Measurements from ENCODE around the gene CDC42SE2. TPM values are rescaled to one million over a fixed set of nuclear protein-coding genes. Genes with fewer than 3 reads are reported as not detected.
A peak's percentile ranks its signal among the peaks of the same experiment; 100 is the strongest.
"Not testable (repeated sequence)": the region's sequence is repeated elsewhere in the genome, so short reads cannot be mapped to it uniquely, and the experiment has no call there.

Gene CDC42SE2
- total RNA-seq, 2 experiments from 2014 or later, result 145 TPM

DNA sequence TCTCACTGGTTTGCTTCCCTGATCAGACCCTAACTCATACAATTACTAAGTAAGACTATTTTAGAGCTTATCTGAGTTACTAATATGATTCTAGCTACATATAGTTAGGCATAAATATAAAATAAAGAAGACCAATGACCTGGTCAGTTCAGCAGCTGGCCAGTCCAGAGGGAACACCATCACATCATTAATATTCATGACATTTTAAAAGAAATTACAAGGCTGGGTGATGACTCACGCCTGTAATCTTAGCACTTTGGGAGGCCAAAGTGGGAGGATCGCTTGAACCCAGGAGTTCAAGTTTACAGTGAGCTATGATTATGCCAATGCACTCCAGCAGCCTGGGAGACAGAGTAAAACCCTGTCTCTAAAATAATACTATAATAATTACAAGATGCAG lies 37.0 kb upstream of the CDC42SE2 start:
- H3K27ac Mint-ChIP-seq, result no peak overlapping the region
- no peak overlapping the region for H3K4me3 Mint-ChIP-seq
- H3K9me3 Mint-ChIP-seq, result no peaks in the 10 kb centered on the region
- DNase-seq, result no peak
- ChIA-PET POLR2A (no interaction called here), CTCF (interaction anchor here (0.6 to 2.0 kb wide), 4 partner anchors 11 to 148 kb away, joined by 3 to 6 read pairs (median 4); no protein-coding TSS in a partner anchor)
- no peaks in the 10 kb centered on the region for H3K27me3 Mint-ChIP-seq
- H3K36me3 Mint-ChIP-seq (ENCODE audit: low read depth), result peaks cover 1% of the 10 kb centered on the region
- peaks cover 2% of the 10 kb centered on the region for H3K4me1 Mint-ChIP-seq

- Mint-ChIP-seq H3K4me3 (no peak overlapping the region), H3K36me3 (ENCODE audit: low read depth) (no peaks in the 10 kb centered on the region), H3K27ac (no peak overlapping the region), H3K27me3 (no peaks in the 10 kb centered on the region), H3K4me1 (peaks cover 2% of the 10 kb centered on the region), H3K9me3 (no peaks in the 10 kb centered on the region)
- ChIA-PET POLR2A (no interaction called here), CTCF (interaction anchor here (0.6 to 2.7 kb wide), 5 partner anchors 8 to 22 kb away, joined by 3 to 7 read pairs (median 3); no protein-coding TSS in a partner anchor)
- DNase-seq, result no peak
Measured at GRCh38 chr5:131228646-131229045, 35.2 kb upstream of the CDC42SE2 start.

DNA sequence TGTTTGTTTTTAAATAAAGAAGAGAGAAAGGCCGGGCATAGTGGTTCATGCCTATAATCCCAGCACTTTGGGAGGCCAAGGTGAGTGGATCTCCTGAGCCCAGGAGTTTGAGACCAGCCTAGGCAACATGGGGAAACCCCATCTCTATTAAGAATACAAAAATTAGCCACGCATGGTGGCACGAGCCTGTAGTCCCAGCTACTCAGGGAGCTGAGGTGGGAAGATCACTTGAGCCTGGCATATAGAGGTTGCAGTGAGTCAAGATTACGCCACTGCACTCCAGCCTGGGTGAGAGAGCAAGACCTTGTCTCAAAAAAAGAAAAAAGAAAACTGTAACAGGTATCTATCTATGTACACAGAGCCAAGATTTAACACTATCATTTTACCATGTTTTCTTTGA lies 34.2 kb upstream of the CDC42SE2 start:
- no peaks in the 10 kb centered on the region for H3K9me3 Mint-ChIP-seq
- H3K27me3 Mint-ChIP-seq, result no peaks in the 10 kb centered on the region
- H3K36me3 Mint-ChIP-seq (ENCODE audit: low read depth), result no peaks in the 10 kb centered on the region
- no peak overlapping the region for H3K4me3 Mint-ChIP-seq
- DNase-seq, result no peak
- ChIA-PET CTCF (interaction anchor here (1.6 to 2.7 kb wide), 2 partner anchors 10 to 23 kb away, joined by 3 to 7 read pairs; no protein-coding TSS in a partner anchor), POLR2A (no interaction called here)
- no peak overlapping the region for H3K27ac Mint-ChIP-seq
- H3K4me1 Mint-ChIP-seq, result peaks cover 2% of the 10 kb centered on the region

GRCh38 chr5:131230406-131230805 lies 33.4 kb upstream of the CDC42SE2 start:
- H3K36me3 Mint-ChIP-seq (ENCODE audit: low read depth), result no peaks in the 10 kb centered on the region
- no peak overlapping the region for H3K27ac Mint-ChIP-seq
- H3K9me3 Mint-ChIP-seq, result no peaks in the 10 kb centered on the region
- ChIA-PET CTCF (interaction anchor here (2.7 kb wide), 1 partner anchor 10 kb away, joined by 7 read pairs; no protein-coding TSS in a partner anchor), POLR2A (no interaction called here)
- H3K27me3 Mint-ChIP-seq, result no peaks in the 10 kb centered on the region
- DNase-seq, result no peak
- H3K4me1 Mint-ChIP-seq, result peaks cover 2% of the 10 kb centered on the region
- no peak overlapping the region for H3K4me3 Mint-ChIP-seq

DNA sequence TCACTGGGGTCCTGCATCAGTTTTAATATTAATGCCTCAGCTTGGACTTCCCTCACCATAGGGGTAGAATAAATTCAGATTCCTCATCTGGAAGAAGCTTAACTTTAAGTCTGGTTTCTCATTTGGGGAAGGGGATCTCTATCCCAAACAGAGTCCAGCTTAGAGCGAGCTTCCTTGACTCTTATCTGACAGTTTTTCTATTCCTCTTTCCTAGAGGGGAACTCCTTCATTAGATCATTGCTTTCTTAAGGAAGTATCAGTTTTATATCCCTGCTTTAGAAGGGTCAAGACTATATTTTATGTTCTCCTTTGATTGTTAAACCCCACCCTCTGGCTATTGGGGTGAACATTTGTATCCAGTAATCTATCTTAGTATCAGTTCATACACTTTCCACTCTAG lies 24.2 kb upstream of the CDC42SE2 start:
- Mint-ChIP-seq H3K27me3 (no peaks in the 10 kb centered on the region), H3K27ac (no peak overlapping the region), H3K4me1 (peaks cover 2% of the 10 kb centered on the region), H3K9me3 (peaks cover 3% of the 10 kb centered on the region), H3K4me3 (no peak overlapping the region), H3K36me3 (ENCODE audit: low read depth) (peaks cover 7% of the 10 kb centered on the region)
- POLR2A ChIA-PET, result no interaction called here
- CTCF ChIA-PET, result interaction anchor here (1.3 to 6.6 kb wide), 5 partner anchors 11 to 25 kb away, joined by 3 to 34 read pairs (median 5); no protein-coding TSS in a partner anchor
- no peak for DNase-seq

- DNase-seq, result no peak
- H3K27ac Mint-ChIP-seq, result no peak overlapping the region
- CTCF ChIA-PET, result no interaction called here
- POLR2A ChIA-PET, result no interaction called here
- peaks cover 2% of the 10 kb centered on the region for H3K4me1 Mint-ChIP-seq
- H3K9me3 Mint-ChIP-seq, result peaks cover 13% of the 10 kb centered on the region
- H3K36me3 Mint-ChIP-seq (ENCODE audit: low read depth), result peaks cover 19% of the 10 kb centered on the region
- no peak overlapping the region for H3K4me3 Mint-ChIP-seq
- H3K27me3 Mint-ChIP-seq, result no peaks in the 10 kb centered on the region
Measured at GRCh38 chr5:131242728-131243255, 21.1 kb upstream of the CDC42SE2 start.

DNA sequence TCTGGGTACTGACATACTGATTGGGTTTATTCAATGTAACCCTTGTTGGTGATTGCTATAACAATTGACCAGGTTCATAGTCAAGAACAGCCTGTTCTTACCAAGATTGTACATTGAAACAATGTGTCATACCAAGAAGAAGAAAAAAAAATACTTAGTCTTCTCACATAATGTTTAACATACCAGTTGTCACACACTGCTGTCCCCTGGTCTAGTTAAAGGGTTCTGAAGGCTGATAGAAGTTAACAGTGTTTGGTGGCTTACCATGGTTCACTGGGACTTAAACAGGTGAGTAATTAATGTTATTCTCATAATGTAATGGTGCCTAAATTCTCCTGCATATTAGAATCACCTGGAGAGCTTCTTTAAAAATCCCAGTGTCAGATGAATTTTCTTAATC lies 18.5 kb upstream of the CDC42SE2 start:
- POLR2A ChIA-PET, result no interaction called here
- Mint-ChIP-seq H3K4me1 (peaks cover 16% of the 10 kb centered on the region), H3K27ac (no peak overlapping the region), H3K36me3 (ENCODE audit: low read depth) (peaks cover 23% of the 10 kb centered on the region), H3K4me3 (no peak overlapping the region), H3K27me3 (no peaks in the 10 kb centered on the region), H3K9me3 (peaks cover 17% of the 10 kb centered on the region)
- CTCF ChIA-PET, result interaction anchor here (1.5 kb wide), 1 partner anchor 36 kb away, joined by 3 read pairs; no protein-coding TSS in a partner anchor
- DNase-seq, result no peak

GRCh38 chr5:131245948-131246347 lies 17.9 kb upstream of the CDC42SE2 start:
- POLR2A ChIA-PET, result no interaction called here
- Mint-ChIP-seq H3K36me3 (ENCODE audit: low read depth) (peaks cover 23% of the 10 kb centered on the region), H3K4me3 (no peak overlapping the region), H3K4me1 (peaks cover 21% of the 10 kb centered on the region), H3K9me3 (peaks cover 17% of the 10 kb centered on the region), H3K27me3 (no peaks in the 10 kb centered on the region), H3K27ac (no peak overlapping the region)
- no peak for DNase-seq
- CTCF ChIA-PET, result interaction anchor here (1.4 to 1.5 kb wide), 2 partner anchors 9 to 35 kb away, joined by 3 read pairs; no protein-coding TSS in a partner anchor

DNA sequence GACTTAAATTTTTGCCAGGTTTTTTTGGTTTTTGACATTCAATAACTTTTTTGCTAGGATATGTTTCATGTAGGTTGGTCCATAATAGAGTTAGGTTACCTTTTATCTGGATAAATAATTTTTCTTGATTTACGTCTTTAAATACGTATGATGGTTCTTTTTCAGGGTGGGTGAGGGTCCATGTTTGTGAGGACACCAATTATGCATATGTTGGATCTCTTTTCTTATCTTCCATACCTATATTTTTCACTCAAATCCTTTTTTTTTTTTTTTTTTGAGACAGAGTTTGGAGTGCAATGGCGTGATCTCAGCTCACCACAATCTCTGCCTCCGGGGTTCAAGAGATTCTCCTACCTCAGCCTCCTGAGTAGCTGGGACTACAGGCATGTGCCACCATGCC lies 17.3 kb upstream of the CDC42SE2 start:
- ChIA-PET POLR2A (no interaction called here), CTCF (interaction anchor here (1.4 kb wide), 1 partner anchor 8 kb away, joined by 3 read pairs; no protein-coding TSS in a partner anchor)
- Mint-ChIP-seq H3K4me3 (no peak overlapping the region), H3K4me1 (peaks cover 27% of the 10 kb centered on the region), H3K9me3 (peaks cover 17% of the 10 kb centered on the region), H3K27me3 (no peaks in the 10 kb centered on the region), H3K27ac (no peak overlapping the region), H3K36me3 (ENCODE audit: low read depth) (peaks cover 23% of the 10 kb centered on the region)
- DNase-seq, result no peak

DNA sequence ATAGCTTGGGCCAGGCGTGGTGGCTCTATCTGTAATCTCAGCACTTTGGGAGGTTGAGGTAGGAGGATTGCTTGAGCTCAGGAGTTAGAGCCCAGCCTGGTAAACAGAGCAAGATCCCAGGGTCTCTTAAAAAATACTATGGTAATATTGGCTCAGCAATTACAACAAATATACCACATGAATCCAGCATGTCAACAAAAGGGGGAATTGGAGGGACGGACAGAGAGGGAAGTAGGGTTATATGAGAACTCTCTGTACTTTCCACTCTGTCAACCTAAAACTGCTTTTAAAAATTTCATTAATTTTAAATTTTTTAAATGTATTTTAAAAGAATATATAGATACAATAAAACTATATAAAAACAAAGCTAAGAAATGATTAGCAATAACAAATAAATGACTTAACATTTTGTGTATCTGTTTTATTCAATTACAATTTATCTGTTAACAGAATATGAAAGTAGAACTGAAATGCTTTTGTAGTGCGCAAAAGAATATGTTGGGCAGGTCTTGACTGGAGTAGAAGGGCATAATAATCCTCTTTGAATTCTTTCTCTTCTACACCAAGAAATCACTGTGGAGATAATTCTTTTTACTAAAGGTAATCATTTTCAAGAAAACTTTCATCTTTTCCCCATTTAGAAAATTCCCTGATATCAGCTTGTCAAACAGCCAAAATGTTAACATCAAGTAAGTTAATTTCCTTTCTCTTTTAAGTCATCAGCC lies 12.9 kb upstream of the CDC42SE2 start:
- Mint-ChIP-seq H3K4me1 (peaks cover 58% of the 10 kb centered on the region), H3K27ac (peak overlapping the region; percentile 96), H3K4me3 (peak overlapping the region; percentile 46), H3K9me3 (peaks cover 8% of the 10 kb centered on the region), H3K27me3 (no peaks in the 10 kb centered on the region), H3K36me3 (ENCODE audit: low read depth) (peaks cover 15% of the 10 kb centered on the region)
- no peak for DNase-seq
- ChIA-PET CTCF (interaction anchor here (0.8 to 4.7 kb wide), 6 partner anchors 12 to 122 kb away, joined by 3 to 34 read pairs (median 3); no protein-coding TSS in a partner anchor), POLR2A (no interaction called here)

GRCh38 chr5:131252824-131253171 lies 11.1 kb upstream of the CDC42SE2 start:
- Mint-ChIP-seq H3K4me1 (peaks cover 76% of the 10 kb centered on the region), H3K4me3 (peak overlapping the region; percentile 88), H3K36me3 (ENCODE audit: low read depth) (peaks cover 21% of the 10 kb centered on the region), H3K9me3 (peaks cover 5% of the 10 kb centered on the region), H3K27me3 (no peaks in the 10 kb centered on the region), H3K27ac (peak overlapping the region; percentile 96)
- peak; percentile 87 for DNase-seq
- ChIA-PET CTCF (interaction anchor here (0.6 to 4.7 kb wide), 7 partner anchors 9 to 84 kb away, joined by 3 to 34 read pairs (median 4); no protein-coding TSS in a partner anchor), POLR2A (interaction anchor here (0.6 to 0.7 kb wide), 3 partner anchors 10 to 1689 kb away, joined by 3 to 9 read pairs (median 4); no protein-coding TSS in a partner anchor)

DNA sequence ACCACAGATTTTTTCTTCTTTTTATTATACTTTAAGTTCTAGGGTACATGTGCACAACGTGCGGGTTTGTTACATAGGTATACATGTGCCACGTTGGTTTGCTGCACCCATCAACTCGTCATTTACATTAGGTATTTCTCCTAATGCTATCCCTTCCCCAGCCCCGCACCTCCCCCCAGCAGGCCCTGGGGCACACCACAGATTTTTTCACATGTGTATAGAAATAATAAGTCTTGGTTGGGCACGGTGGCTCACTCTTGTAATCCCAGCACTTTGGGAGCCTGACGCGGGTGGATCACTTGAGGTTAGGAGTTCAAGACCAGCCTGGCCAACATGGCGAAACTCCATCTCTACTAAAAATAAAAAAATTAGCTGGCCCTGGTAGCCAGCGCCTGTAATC lies 9.8 kb upstream of the CDC42SE2 start:
- POLR2A ChIA-PET, result interaction anchor here (0.7 to 1.0 kb wide), 2 partner anchors 9 to 45 kb away, joined by 3 to 5 read pairs; partner anchors contain the start of gene CDC42SE2
- H3K36me3 Mint-ChIP-seq (ENCODE audit: low read depth), result peaks cover 27% of the 10 kb centered on the region
- DNase-seq, result not testable (repeated sequence)

GRCh38 chr5:131254741-131255140 lies 9.1 kb upstream of the CDC42SE2 start:
- DNase-seq, result no peak
- H3K27ac Mint-ChIP-seq, result peak overlapping the region; percentile 96
- POLR2A ChIA-PET, result interaction anchor here (0.7 to 1.0 kb wide), 4 partner anchors 9 to 162 kb away, joined by 3 to 6 read pairs (median 4); partner anchors contain the start of gene CDC42SE2
- peaks cover 32% of the 10 kb centered on the region for H3K36me3 Mint-ChIP-seq (ENCODE audit: low read depth)
- peak overlapping the region; percentile 88 for H3K4me3 Mint-ChIP-seq
- H3K4me1 Mint-ChIP-seq, result peaks cover 85% of the 10 kb centered on the region
- H3K9me3 Mint-ChIP-seq, result peaks cover 2% of the 10 kb centered on the region
- H3K27me3 Mint-ChIP-seq, result no peaks in the 10 kb centered on the region
- CTCF ChIA-PET, result interaction anchor here (1.2 to 1.3 kb wide), 2 partner anchors 8 to 9 kb away, joined by 3 to 5 read pairs; partner anchors contain the start of gene CDC42SE2

More for the DNA sequence above, 9.8 kb upstream of the CDC42SE2 start:
- H3K9me3 Mint-ChIP-seq, H3K27me3 Mint-ChIP-seq: not testable (repeated sequence)
- Mint-ChIP-seq H3K4me1 (peaks cover 87% of the 10 kb centered on the region), H3K27ac (peak overlapping the region; percentile 96), H3K4me3 (peak overlapping the region; percentile 88)
- CTCF ChIA-PET, result interaction anchor here (1.2 to 1.3 kb wide), 2 partner anchors 8 to 10 kb away, joined by 3 to 5 read pairs; partner anchors contain the start of gene CDC42SE2

All from activated CD4-positive, alpha-beta T cell treated with anti-CD3 and anti-CD28 coated beads, Interleukin-2, amount 10 ng/mL, durations not matched to agents 7 days and 5 days (primary cell).